Fibroblast of lung (primary cell): ENCODE measurements around the gene SST. TPM values are rescaled to one million over a fixed set of nuclear protein-coding genes. Genes with fewer than 3 reads are reported as not detected.

ENCODE experiments used
- DNase-seq, 2 donors: peaks; one replicate each; pipeline versions ENCODE4 v3.0.0 to v3.0.0-alpha.2; 2010; ENCODE audit warnings: low read depth in 2 of 2
- H2AFZ ChIP-seq: 2 replicates; pipeline ENCODE4 v1.5.1; 2012; ENCODE audit warnings: low read length, control low read depth, inconsistent platforms
- H3K27ac ChIP-seq: 2 replicates; pipeline ENCODE4 v1.5.1; 2011; ENCODE audit warnings: low read length, control low read depth; ENCODE audit not compliant: insufficient read depth
- H3K27me3 ChIP-seq: 2 replicates; pipeline ENCODE4 v1.5.1; 2011; ENCODE audit warnings: mild to moderate bottlenecking, low read length; ENCODE audit not compliant: control insufficient read depth, insufficient read depth
- H3K36me3 ChIP-seq: 2 replicates; pipeline ENCODE4 v1.5.1; 2011; ENCODE audit warnings: low read length; ENCODE audit not compliant: control insufficient read depth, insufficient read depth
- H3K4me1 ChIP-seq: 2 replicates; pipeline ENCODE4 v1.5.1; 2011; ENCODE audit warnings: low read length; ENCODE audit not compliant: control insufficient read depth, insufficient read depth; ENCODE audit errors: extremely low read depth
- H3K4me2 ChIP-seq: 2 replicates; pipeline ENCODE4 v1.5.1; 2011; ENCODE audit warnings: low read length, control low read depth; ENCODE audit not compliant: insufficient read depth; ENCODE audit errors: extremely low read depth
- H3K4me3 ChIP-seq, 4 experiments: fragments of 200-600 bp in 1 of 4; sonication (generic) in 1 of 4; replicated peaks in 1 of 4; 2 replicates each; pipeline ENCODE4 v1.5.1; 2011 to 2016; ENCODE audit warnings: low read length in 4 of 4, low read depth in 3 of 4, mild to moderate bottlenecking in 3 of 4, control low read depth in 2 of 4, inconsistent platforms in 1 of 4, mixed read lengths in 1 of 4; ENCODE audit not compliant: insufficient read depth in 1 of 4; ENCODE audit errors: control extremely low read depth in 1 of 4
- H3K79me2 ChIP-seq: 2 replicates; pipeline ENCODE4 v1.5.1; 2012; ENCODE audit warnings: mild to moderate bottlenecking, low read length, inconsistent platforms; ENCODE audit not compliant: control insufficient read depth, insufficient read depth
- H3K9ac ChIP-seq: 2 replicates; pipeline ENCODE4 v1.5.1; 2011; ENCODE audit warnings: mild to moderate bottlenecking, low read length, control low read depth; ENCODE audit not compliant: insufficient read depth
- H3K9me3 ChIP-seq: 2 replicates; pipeline ENCODE4 v1.5.1; 2012; ENCODE audit warnings: low read depth, low read length; ENCODE audit not compliant: control insufficient read depth, insufficient read depth
- H4K20me1 ChIP-seq: 2 replicates; pipeline ENCODE4 v1.5.1; 2011; ENCODE audit warnings: low read length; ENCODE audit not compliant: control insufficient read depth, insufficient read depth; ENCODE audit errors: extremely low read depth
- EZH2 ChIP-seq: IDR thresholded peaks from 2 replicates; pipeline ENCODE4 v1.5.1; 2012; ENCODE audit warnings: low read length, control low read depth, mild to moderate bottlenecking; ENCODE audit errors: missing control alignments
- polyA plus RNA-seq, 2 donors: library from polyadenylated mRNA; depleted of rRNA in 1 of 2; stranded (reverse) in 1 of 2; unstranded in 1 of 2; fragments of >200 nt; gene quantifications; 2 replicates each; pipeline ENCODE4 v1.2.1, GENCODE V29; 2011 to 2012; ENCODE audit warnings: missing spikeins in 1 of 2
- total RNA-seq: library from RNA; depleted of rRNA; stranded (reverse); fragments of >200 nt; gene quantifications from 2 replicates; pipeline ENCODE4 v1.2.1, GENCODE V29; 2014
- TF ChIP-seq, protein P1 (sequence below), 2 donors: IDR thresholded peaks in 1 of 2; conservative IDR thresholded peaks in 1 of 2; 1 replicate in 1 of 2; 2 replicates in 1 of 2; pipeline ENCODE4 v1.5.1; 2011 to 2012; ENCODE audit warnings: low read length in 2 of 2, control low read depth in 1 of 2, inconsistent platforms in 1 of 2, low read depth in 1 of 2, mild to moderate bottlenecking in 1 of 2

SST gene
- total and polyA plus RNA-seq, 2 donors (not counting 1 experiment from before 2014, with no cell fraction given), result not detected

DNA sequence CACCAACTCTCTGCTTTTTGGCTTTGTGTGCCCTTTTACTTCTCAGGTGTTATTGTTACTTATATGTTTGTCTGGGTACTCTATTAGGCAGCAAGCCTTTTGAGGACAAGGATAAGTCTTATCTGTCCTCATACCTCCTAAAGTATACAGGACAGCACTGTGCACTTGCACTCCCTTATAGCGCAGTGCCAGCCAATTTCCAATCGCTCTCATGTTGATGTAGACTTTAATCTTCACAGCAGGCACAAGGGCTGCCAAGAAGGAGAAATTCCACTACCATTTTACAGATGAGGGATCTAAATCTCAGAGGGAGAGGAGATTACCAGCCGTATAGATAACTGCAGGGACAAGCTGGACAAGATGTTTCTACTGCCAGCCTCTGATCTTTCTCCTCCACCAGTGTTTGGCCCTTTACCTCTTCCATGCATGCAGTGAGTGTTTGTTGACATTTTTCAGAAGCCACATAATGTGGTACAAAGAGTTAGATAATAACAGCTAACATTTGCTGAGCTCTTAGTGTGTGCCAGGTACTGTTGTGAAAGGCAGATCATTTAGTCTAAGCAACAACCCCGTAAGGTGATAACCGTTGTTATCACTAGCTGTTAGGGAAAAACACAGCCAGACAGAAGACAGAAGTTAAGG lies 30.1 kb downstream of the SST start:
- H3K4me2 ChIP-seq, result no peak overlapping the region
- H2AFZ ChIP-seq, result no peak overlapping the region
- no peaks in the 10 kb centered on the region for H3K36me3 ChIP-seq
- no peak overlapping the region for H3K27ac ChIP-seq
- no peaks in the 10 kb centered on the region for H3K79me2 ChIP-seq
- no peak for TF ChIP-seq EZH2
- TF ChIP-seq, protein P1, sequence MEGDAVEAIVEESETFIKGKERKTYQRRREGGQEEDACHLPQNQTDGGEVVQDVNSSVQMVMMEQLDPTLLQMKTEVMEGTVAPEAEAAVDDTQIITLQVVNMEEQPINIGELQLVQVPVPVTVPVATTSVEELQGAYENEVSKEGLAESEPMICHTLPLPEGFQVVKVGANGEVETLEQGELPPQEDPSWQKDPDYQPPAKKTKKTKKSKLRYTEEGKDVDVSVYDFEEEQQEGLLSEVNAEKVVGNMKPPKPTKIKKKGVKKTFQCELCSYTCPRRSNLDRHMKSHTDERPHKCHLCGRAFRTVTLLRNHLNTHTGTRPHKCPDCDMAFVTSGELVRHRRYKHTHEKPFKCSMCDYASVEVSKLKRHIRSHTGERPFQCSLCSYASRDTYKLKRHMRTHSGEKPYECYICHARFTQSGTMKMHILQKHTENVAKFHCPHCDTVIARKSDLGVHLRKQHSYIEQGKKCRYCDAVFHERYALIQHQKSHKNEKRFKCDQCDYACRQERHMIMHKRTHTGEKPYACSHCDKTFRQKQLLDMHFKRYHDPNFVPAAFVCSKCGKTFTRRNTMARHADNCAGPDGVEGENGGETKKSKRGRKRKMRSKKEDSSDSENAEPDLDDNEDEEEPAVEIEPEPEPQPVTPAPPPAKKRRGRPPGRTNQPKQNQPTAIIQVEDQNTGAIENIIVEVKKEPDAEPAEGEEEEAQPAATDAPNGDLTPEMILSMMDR (conservative IDR thresholded peaks at IDR 0.05 in 1 of 2, IDR thresholded peaks at IDR 0.05 in 1 of 2; ENCODE audit: low read depth in 1 of 2, low read length in 2 of 2), result no peak
- no peaks in the 10 kb centered on the region for H3K9me3 ChIP-seq
- H3K9ac ChIP-seq, result no peak overlapping the region
- H3K4me1 ChIP-seq, result no peaks in the 10 kb centered on the region
- no peaks in the 10 kb centered on the region for H4K20me1 ChIP-seq
- no peaks in the 10 kb centered on the region for H3K27me3 ChIP-seq
- no peak for DNase-seq
- no peak overlapping the region for H3K4me3 ChIP-seq

DNA sequence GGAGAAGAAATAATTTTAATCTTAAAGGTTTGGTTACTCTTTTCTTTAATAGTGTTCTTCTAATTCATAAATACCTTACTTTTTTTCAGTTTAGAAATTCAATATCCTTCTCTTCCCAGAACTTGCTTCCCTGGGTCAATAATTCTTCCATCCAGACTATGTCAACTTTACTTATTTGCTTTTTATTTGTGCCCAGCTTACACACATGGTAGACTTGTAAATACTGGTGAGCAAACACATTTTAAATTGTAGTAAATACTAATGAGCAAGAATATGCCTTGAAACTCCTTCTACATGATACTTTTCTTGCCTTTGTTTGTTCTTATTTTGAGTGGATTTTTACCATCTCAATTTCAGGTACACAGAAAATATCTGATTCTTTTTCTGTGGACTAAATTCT lies 33.7 kb downstream of the SST start:
- Histone ChIP-seq H3K4me2 (no peak overlapping the region), H3K27me3 (no peaks in the 10 kb centered on the region), H3K9ac (no peak overlapping the region), H4K20me1 (no peaks in the 10 kb centered on the region), H3K9me3 (no peaks in the 10 kb centered on the region), H3K4me1 (no peaks in the 10 kb centered on the region), H3K27ac (no peak overlapping the region), H2AFZ (no peak overlapping the region), H3K79me2 (no peaks in the 10 kb centered on the region), H3K4me3 (no peak overlapping the region), H3K36me3 (no peaks in the 10 kb centered on the region)
- TF ChIP-seq EZH2, result no peak
- TF ChIP-seq, protein P1 (conservative IDR thresholded peaks at IDR 0.05 in 1 of 2, IDR thresholded peaks at IDR 0.05 in 1 of 2; ENCODE audit: low read depth in 1 of 2, low read length in 2 of 2), result no peak
- no peak for DNase-seq

DNA sequence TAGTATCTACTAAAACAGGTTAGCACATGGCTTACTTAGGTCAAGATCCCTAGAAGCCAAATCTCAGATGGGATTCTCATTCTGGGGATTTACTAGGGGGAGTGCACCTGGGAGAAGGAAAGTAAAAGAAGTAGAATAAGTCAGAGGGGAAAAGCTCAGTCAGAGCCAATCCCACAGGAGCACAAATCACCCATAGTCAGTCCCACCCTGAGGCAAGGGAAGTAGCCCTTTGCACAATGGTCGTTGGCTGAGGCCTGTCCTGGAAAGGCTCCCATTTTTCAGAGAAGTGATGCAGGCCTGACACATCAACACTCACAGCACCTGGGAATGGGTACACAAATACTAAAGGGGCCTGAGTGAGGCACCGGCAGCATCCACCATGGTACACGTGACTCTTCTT lies 39.8 kb downstream of the SST start:
- Histone ChIP-seq H2AFZ (no peak overlapping the region), H3K4me3 (no peak overlapping the region), H3K4me1 (no peaks in the 10 kb centered on the region), H3K9me3 (no peaks in the 10 kb centered on the region), H3K27ac (no peak overlapping the region), H4K20me1 (no peaks in the 10 kb centered on the region), H3K9ac (no peak overlapping the region), H3K4me2 (no peak overlapping the region), H3K79me2 (no peaks in the 10 kb centered on the region), H3K36me3 (no peaks in the 10 kb centered on the region), H3K27me3 (no peaks in the 10 kb centered on the region)
- DNase-seq, result no peak
- no peak for TF ChIP-seq EZH2
- TF ChIP-seq, protein P1 (conservative IDR thresholded peaks at IDR 0.05 in 1 of 2, IDR thresholded peaks at IDR 0.05 in 1 of 2; ENCODE audit: low read depth in 1 of 2, low read length in 2 of 2), result no peak
